Measurements from ENCODE around the gene STK39. TPM values are rescaled to one million over a fixed set of nuclear protein-coding genes. Genes with fewer than 3 reads are reported as not detected.

Gene STK39
- total and polyA plus RNA-seq, 9 of the 15 experiments (the other 6 are each of a cell fraction or from before 2014, with no cell fraction given), result 0.19 to 0.76 (median 0.51) TPM

DNA sequence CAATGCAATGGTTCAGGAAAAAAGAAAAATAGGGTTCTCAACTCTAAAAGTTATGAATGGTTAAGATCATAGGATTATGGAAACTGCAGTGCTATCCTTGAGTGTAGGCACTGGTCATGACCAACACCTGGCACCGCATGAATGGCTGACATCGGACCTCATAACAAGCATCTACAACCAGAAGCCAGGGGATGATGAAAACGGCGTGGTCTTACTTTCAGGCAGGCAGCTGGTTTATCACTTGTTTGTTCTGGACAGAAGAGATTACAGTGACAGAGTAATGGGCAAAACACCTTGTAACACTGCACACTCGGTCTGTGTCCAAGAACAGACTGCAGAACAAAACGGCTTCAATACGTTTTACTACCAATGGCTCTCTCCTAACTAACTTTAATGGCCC is 132.8 kb downstream of the STK39 start:
- H3K27ac ChIP-seq (ENCODE audit: extremely low read depth, low read depth, low read length), result no peak overlapping the region
- no TSS peak for BruUV-seq (replicated peaks)
- in situ Hi-C loops (cut with MboI), result loop anchor here (10.0 kb wide), 2 partner anchors 910 to 1570 kb away; no protein-coding TSS in a partner anchor

More for the DNA sequence above, 132.8 kb downstream of the STK39 start:
- no peak overlapping the region for H3K4me2 ChIP-seq (ENCODE audit: insufficient read depth, low read length)
- no peak for FAIRE-seq
- no peak for ATAC-seq
- H3K36me3 ChIP-seq (ENCODE audit: control insufficient read depth, insufficient read depth, low read length), result no peaks in the 10 kb centered on the region
- H3K4me1 ChIP-seq (replicated peaks in 1 of 2; ENCODE audit: control insufficient read depth in 2 of 2, insufficient read depth in 2 of 2, low read length in 2 of 2), result no peaks in the 10 kb centered on the region
- 2% methylated on average over 7 of the region's 7 CpGs for WGBS (ENCODE audit: insufficient coverage, low coverage, missing lambda C conversion rate)
- H3K79me2 ChIP-seq (ENCODE audit: control insufficient read depth, insufficient read depth, low read length), result no peaks in the 10 kb centered on the region
- ChIA-PET CTCF (ENCODE audit: low intra/inter-chr PET ratio) (no interaction called here), POLR2A (no interaction called here)
- intact Hi-C loops (cut with micrococcal nuclease), result loop anchor here (5.0 to 10.0 kb wide), 4 partner anchors 247 to 820 kb away; partner anchors contain the start of gene B3GALT1
- H2AFZ ChIP-seq (ENCODE audit: low read depth, low read length), result no peak overlapping the region
- no peak overlapping the region for H3K9ac ChIP-seq (ENCODE audit: insufficient read depth in 1 of 2, low read depth in 2 of 2, low read length in 2 of 2)
- H3K9me1 ChIP-seq (ENCODE audit: control insufficient read depth, insufficient read depth, low read length), result no peaks in the 10 kb centered on the region
- 0 out of 5 replicates have a peak, but pooled peaks cover 0 to 3% of the 10 kb centered on the region in 2 experiments for H3K27me3 ChIP-seq (ENCODE audit: control insufficient read depth in 2 of 2, insufficient read depth in 2 of 2, low read length in 2 of 2)
- DNase-seq (ENCODE audit: extremely low read depth in 1 of 4, low spot score in 3 of 4), result no peak
- no peaks in the 10 kb centered on the region for H4K20me1 ChIP-seq (replicated peaks; ENCODE audit: control insufficient read depth, insufficient read depth, low read length)
- H3K4me3 ChIP-seq, result no peak overlapping the region
- TF ChIP-seq IRF2 (CRISPR knock-in tag; IDR thresholded peaks at IDR 0.05) (no peak), MEF2A (IDR thresholded peaks at IDR 0.05; ENCODE audit: control insufficient read depth, low read depth, low read length) (no peak), MCM3 (IDR thresholded peaks at IDR 0.05) (no peak), LCOR (CRISPR knock-in tag; IDR thresholded peaks at IDR 0.05) (no peak), ZKSCAN1 (IDR thresholded peaks at IDR 0.05; ENCODE audit: low read depth, low read length) (no peak), ESRRA (IDR thresholded peaks at IDR 0.05; ENCODE audit: borderline replicate concordance, low read depth) (no peak), OTX1 (CRISPR knock-in tag; IDR thresholded peaks at IDR 0.05) (no peak), VEZF1 (CRISPR knock-in tag; IDR thresholded peaks at IDR 0.05) (no peak), ILF3 (IDR thresholded peaks at IDR 0.05; ENCODE audit: borderline replicate concordance) (no peak), TRIM28 (IDR thresholded peaks at IDR 0.05) (no peak), MED1 (CRISPR knock-in tag; IDR thresholded peaks at IDR 0.05; ENCODE audit: borderline replicate concordance) (no peak), RBM17 (IDR thresholded peaks at IDR 0.05; ENCODE audit: borderline replicate concordance, low read depth, low read length) (no peak), MTA2 (IDR thresholded peaks at IDR 0.05; ENCODE audit: low read depth) (no peak)
- TF ChIP-seq, protein P1, sequence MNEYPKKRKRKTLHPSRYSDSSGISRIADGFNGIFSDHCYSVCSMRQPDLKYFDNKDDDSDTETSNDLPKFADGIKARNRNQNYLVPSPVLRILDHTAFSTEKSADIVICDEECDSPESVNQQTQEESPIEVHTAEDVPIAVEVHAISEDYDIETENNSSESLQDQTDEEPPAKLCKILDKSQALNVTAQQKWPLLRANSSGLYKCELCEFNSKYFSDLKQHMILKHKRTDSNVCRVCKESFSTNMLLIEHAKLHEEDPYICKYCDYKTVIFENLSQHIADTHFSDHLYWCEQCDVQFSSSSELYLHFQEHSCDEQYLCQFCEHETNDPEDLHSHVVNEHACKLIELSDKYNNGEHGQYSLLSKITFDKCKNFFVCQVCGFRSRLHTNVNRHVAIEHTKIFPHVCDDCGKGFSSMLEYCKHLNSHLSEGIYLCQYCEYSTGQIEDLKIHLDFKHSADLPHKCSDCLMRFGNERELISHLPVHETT (CRISPR knock-in tag; conservative IDR thresholded peaks at IDR 0.05 in 1 of 2, IDR thresholded peaks at IDR 0.05 in 1 of 2), result no peak
- no peaks in the 10 kb centered on the region for H3K9me3 ChIP-seq (replicated peaks; ENCODE audit: control insufficient read depth, insufficient read depth, low read depth, low read length)

Data from K562 (cell line).